Nephron progenitor cell (in vitro differentiated cells): Measurements from ENCODE around the gene CCDC150.

Source experiments
- DNase-seq: peaks from one replicate; pipeline ENCODE4 v3.0.0; 2021
- H3K27ac Mint-ChIP-seq: 2 replicates; pipeline ENCODE4 v1.8.0; 2021; ENCODE audit warnings: mild to moderate bottlenecking, moderate library complexity, mixed read lengths
- H3K27me3 Mint-ChIP-seq: 2 replicates; pipeline ENCODE4 v1.8.0; 2021; ENCODE audit warnings: mild to moderate bottlenecking, low read depth, mixed read lengths; ENCODE audit not compliant: poor library complexity
- H3K36me3 Mint-ChIP-seq: 2 replicates; pipeline ENCODE4 v1.8.0; 2021; ENCODE audit warnings: low read depth, mixed read lengths
- H3K4me1 Mint-ChIP-seq: 2 replicates; pipeline ENCODE4 v1.8.0; 2021; ENCODE audit warnings: mixed read lengths
- H3K4me3 Mint-ChIP-seq: 2 replicates; pipeline ENCODE4 v1.8.0; 2021; ENCODE audit warnings: mild to moderate bottlenecking, moderate library complexity, mixed read lengths
- H3K9me3 Mint-ChIP-seq: 2 replicates; pipeline ENCODE4 v1.8.0; 2021; ENCODE audit warnings: mild to moderate bottlenecking, moderate library complexity, mixed read lengths
- CTCF ChIP-seq: fragments of 200-600 bp; sonication (generic); IDR thresholded peaks from 2 replicates; pipeline ENCODE4 v1.5.0; 2021; ENCODE audit warnings: antibody characterized with exemption

CCDC150 gene

GRCh38 chr2:196743165-196743564 lies 103.7 kb downstream of the CCDC150 start:
- Mint-ChIP-seq H3K36me3 (peaks cover 57% of the 10 kb centered on the region), H3K27me3 (no peaks in the 10 kb centered on the region), H3K27ac (no peak overlapping the region), H3K4me1 (no peaks in the 10 kb centered on the region), H3K9me3 (peaks cover 35% of the 10 kb centered on the region), H3K4me3 (no peak overlapping the region)
- no peak for DNase-seq
- no peak for TF ChIP-seq CTCF

GRCh38 chr2:196745711-196746110 lies 106.2 kb downstream of the CCDC150 start:
- Mint-ChIP-seq H3K4me1 (no peaks in the 10 kb centered on the region), H3K27me3 (no peaks in the 10 kb centered on the region), H3K27ac (no peak overlapping the region), H3K4me3 (no peak overlapping the region), H3K36me3 (peaks cover 41% of the 10 kb centered on the region), H3K9me3 (peaks cover 9% of the 10 kb centered on the region)
- DNase-seq: no peak
- TF ChIP-seq CTCF: no peak

- no peak for TF ChIP-seq CTCF
- no peak overlapping the region for H3K4me3 Mint-ChIP-seq
- H3K27me3 Mint-ChIP-seq: no peaks in the 10 kb centered on the region
- H3K36me3 Mint-ChIP-seq: peaks cover 41% of the 10 kb centered on the region
- peaks cover under 1% of the 10 kb centered on the region for H3K9me3 Mint-ChIP-seq
- no peak overlapping the region for H3K27ac Mint-ChIP-seq
- DNase-seq: no peak
- H3K4me1 Mint-ChIP-seq: no peaks in the 10 kb centered on the region
Observed at GRCh38 chr2:196747400-196747799, 107.9 kb downstream of the CCDC150 start.

GRCh38 chr2:196748123-196748522 lies 108.6 kb downstream of the CCDC150 start:
- Mint-ChIP-seq H3K4me3 (no peak overlapping the region), H3K4me1 (no peaks in the 10 kb centered on the region), H3K27ac (no peak overlapping the region), H3K9me3 (peaks cover 8% of the 10 kb centered on the region), H3K36me3 (peaks cover 42% of the 10 kb centered on the region), H3K27me3 (no peaks in the 10 kb centered on the region)
- DNase-seq: no peak
- no peak for TF ChIP-seq CTCF

- Mint-ChIP-seq H3K27ac (no peak overlapping the region), H3K27me3 (no peaks in the 10 kb centered on the region)
Observed at GRCh38 chr2:196750291-196750923, 110.9 kb downstream of the CCDC150 start.

More at GRCh38 chr2:196750291-196750923, 110.9 kb downstream of the CCDC150 start:
- H3K4me3 Mint-ChIP-seq: no peak overlapping the region
- DNase-seq: no peak
- peaks cover 57% of the 10 kb centered on the region for H3K36me3 Mint-ChIP-seq
- no peaks in the 10 kb centered on the region for H3K4me1 Mint-ChIP-seq
- H3K9me3 Mint-ChIP-seq: peaks cover 30% of the 10 kb centered on the region
- TF ChIP-seq CTCF: no peak
